WTC11 (cell line): ENCODE measurements around the gene STRADA. TPM values are rescaled to one million over a fixed set of nuclear protein-coding genes. Genes with fewer than 3 reads are reported as not detected.

ENCODE experiments used
- ATAC-seq: fragments of 200-7000 bp; cut with Tn5 transposase; 2 replicates; pipeline ENCODE4 v1.10.0; 2021; ENCODE audit warnings: mild to moderate bottlenecking, moderate library complexity
- CTCF ChIA-PET: fragments of 300-600 bp; sonication (Branson Sonifier 250); formaldehyde crosslinking; loops from one replicate; lab custom pipeline; 2021; ENCODE audit warnings: antibody characterized with exemption; lab: Charles Lee
- POLR2A ChIA-PET: fragments of 350-600 bp; sonication (Branson Sonifier 250); formaldehyde crosslinking; loops from one replicate; lab custom pipeline; 2021; ENCODE audit warnings: antibody characterized with exemption; lab: Charles Lee
- DNase-seq: peaks from one replicate; pipeline ENCODE4 v3.0.0; 2021; ENCODE audit warnings: low spot score
- H3K27ac Mint-ChIP-seq: 2 replicates; pipeline ENCODE4 v1.8.0; 2021; ENCODE audit warnings: mixed read lengths
- H3K27me3 Mint-ChIP-seq: 2 replicates; pipeline ENCODE4 v1.8.0; 2021; ENCODE audit warnings: low read depth, mild to moderate bottlenecking, moderate library complexity, mixed read lengths
- H3K36me3 Mint-ChIP-seq: 2 replicates; pipeline ENCODE4 v1.8.0; 2021; ENCODE audit warnings: mixed read lengths
- H3K4me1 Mint-ChIP-seq: 2 replicates; pipeline ENCODE4 v1.8.0; 2022; ENCODE audit warnings: mixed read lengths
- H3K4me3 Mint-ChIP-seq: 2 replicates; pipeline ENCODE4 v1.8.0; 2021; ENCODE audit warnings: mild to moderate bottlenecking, moderate library complexity, mixed read lengths
- H3K9me3 Mint-ChIP-seq: 2 replicates; pipeline ENCODE4 v1.8.0; 2021; ENCODE audit warnings: mixed read lengths
- ARID4B ChIP-seq: sonication (generic); formaldehyde crosslinking; IDR thresholded peaks from 2 replicates; pipeline ENCODE4 v1.8.0; 2023; ENCODE audit warnings: missing genetic modification reagents, mild to moderate bottlenecking, borderline replicate concordance
- ATF3 ChIP-seq: sonication (generic); formaldehyde crosslinking; conservative IDR thresholded peaks from 2 replicates; pipeline ENCODE4 v1.8.1; 2022; ENCODE audit warnings: mild to moderate bottlenecking, missing genetic modification reagents
- CBFB ChIP-seq: sonication (generic); formaldehyde crosslinking; IDR thresholded peaks from 2 replicates; pipeline ENCODE4 v1.8.1; 2022; ENCODE audit warnings: mild to moderate bottlenecking, low read depth, missing genetic modification reagents
- CDX4 ChIP-seq: fragments of 250-450 bp; sonication (Bioruptor Pico); IDR thresholded peaks from 2 replicates; pipeline ENCODE4 v1.9.0; 2021; ENCODE audit warnings: moderate library complexity, mild to moderate bottlenecking, inconsistent platforms, borderline replicate concordance
- FOXP1 ChIP-seq: sonication (generic); formaldehyde crosslinking; IDR thresholded peaks from 2 replicates; pipeline ENCODE4 v1.8.0; 2022; ENCODE audit warnings: missing genetic modification reagents, mild to moderate bottlenecking, moderate library complexity, borderline replicate concordance
- FOXP4 ChIP-seq: sonication (generic); formaldehyde crosslinking; IDR thresholded peaks from 2 replicates; pipeline ENCODE4 v1.8.0; 2022; ENCODE audit warnings: mild to moderate bottlenecking, missing genetic modification reagents
- GTF2I ChIP-seq: fragments of 250-450 bp; sonication (Bioruptor Pico); conservative IDR thresholded peaks from 2 replicates; pipeline ENCODE4 v1.4.0; 2021; ENCODE audit warnings: mild to moderate bottlenecking
- HMGXB4 ChIP-seq: sonication (generic); formaldehyde crosslinking; IDR thresholded peaks from 2 replicates; pipeline ENCODE4 v1.8.1; 2023; ENCODE audit warnings: mild to moderate bottlenecking, moderate library complexity, missing genetic modification reagents
- IRF1 ChIP-seq: sonication (generic); formaldehyde crosslinking; IDR thresholded peaks from 2 replicates; pipeline ENCODE4 v1.8.0; 2023; ENCODE audit warnings: missing genetic modification reagents
- JUN ChIP-seq: sonication (generic); formaldehyde crosslinking; IDR thresholded peaks from 2 replicates; pipeline ENCODE4 v1.8.0; 2023; ENCODE audit warnings: mild to moderate bottlenecking, missing genetic modification reagents
- MXD4 ChIP-seq: fragments of 250-450 bp; sonication (Bioruptor Pico); IDR thresholded peaks from 2 replicates; pipeline ENCODE4 v1.8.0; 2021; ENCODE audit warnings: mild to moderate bottlenecking, moderate library complexity, borderline replicate concordance
- NR2C2 ChIP-seq: sonication (generic); formaldehyde crosslinking; IDR thresholded peaks from 2 replicates; pipeline ENCODE4 v1.8.0; 2022; ENCODE audit warnings: mild to moderate bottlenecking, missing genetic modification reagents
- NR3C1 ChIP-seq: sonication (generic); formaldehyde crosslinking; conservative IDR thresholded peaks from 2 replicates; pipeline ENCODE4 v1.8.1; 2023; ENCODE audit warnings: low read depth, mild to moderate bottlenecking, missing genetic modification reagents
- RELA ChIP-seq: sonication (generic); formaldehyde crosslinking; IDR thresholded peaks from 2 replicates; pipeline ENCODE4 v1.8.1; 2022; ENCODE audit warnings: missing genetic modification reagents, mild to moderate bottlenecking, borderline replicate concordance
- SP1 ChIP-seq: sonication (generic); formaldehyde crosslinking; conservative IDR thresholded peaks from 2 replicates; pipeline ENCODE4 v1.8.1; 2022; ENCODE audit warnings: missing genetic modification reagents
- TEAD1 ChIP-seq: sonication (generic); formaldehyde crosslinking; IDR thresholded peaks from 2 replicates; pipeline ENCODE4 v1.8.0; 2022; ENCODE audit warnings: mild to moderate bottlenecking, missing genetic modification reagents
- ZBTB21 ChIP-seq: sonication (generic); formaldehyde crosslinking; IDR thresholded peaks from 2 replicates; pipeline ENCODE4 v1.8.1; 2023; ENCODE audit warnings: mild to moderate bottlenecking, missing genetic modification reagents, borderline replicate concordance
- ZNF138 ChIP-seq: sonication (generic); formaldehyde crosslinking; conservative IDR thresholded peaks from 2 replicates; pipeline ENCODE4 v1.8.1; 2022; ENCODE audit warnings: mild to moderate bottlenecking, moderate library complexity, missing genetic modification reagents
- ZNF396 ChIP-seq: fragments of 250-450 bp; sonication (Bioruptor Pico); IDR thresholded peaks from 2 replicates; pipeline ENCODE4 v1.8.0; 2021; ENCODE audit warnings: mild to moderate bottlenecking, moderate library complexity, borderline replicate concordance
- ZNF423 ChIP-seq: fragments of 250-450 bp; sonication (Bioruptor Pico); IDR thresholded peaks from 2 replicates; pipeline ENCODE4 v2.1.2; 2022; ENCODE audit warnings: mild to moderate bottlenecking, moderate library complexity
- ZNF425 ChIP-seq: fragments of 250-450 bp; sonication (Bioruptor Pico); conservative IDR thresholded peaks from 2 replicates; pipeline ENCODE4 v1.9.0; 2021; ENCODE audit warnings: mild to moderate bottlenecking
- total RNA-seq: library from RNA; stranded (reverse); gene quantifications from 3 replicates; pipeline ENCODE4 v1.2.3, GENCODE V29; 2021

The STRADA gene
- total RNA-seq, 1 experiment from 2014 or later: 36.6 TPM

- POLR2A ChIA-PET: interaction anchor here (0.5 to 2.2 kb wide), 5 partner anchors 13 to 221 kb away, joined by 3 to 8 read pairs (median 3); partner anchors contain the start of gene MAP3K3
- peak; percentile 62 for DNase-seq
- Mint-ChIP-seq H3K4me3 (peak overlapping the region; percentile 69), H3K27me3 (peaks cover 6% of the 10 kb centered on the region; the same call in 1 of the 2 replicates), H3K4me1 (peaks cover 55% of the 10 kb centered on the region), H3K36me3 (peaks cover 17% of the 10 kb centered on the region), H3K9me3 (no peaks in the 10 kb centered on the region), H3K27ac (no peak overlapping the region)
- peak; percentile 6 for ATAC-seq
- TF ChIP-seq ZNF425 (no peak), CBFB (CRISPR knock-in tag) (no peak), ZBTB21 (no peak), FOXP4 (CRISPR knock-in tag) (no peak), ARID4B (CRISPR knock-in tag) (0 out of 2 replicates have a peak, but pooled peaks have one; percentile 17), HMGXB4 (CRISPR knock-in tag) (no peak; the same call in 1 of the 2 replicates), SP1 (CRISPR knock-in tag) (0 out of 2 replicates have a peak, but pooled peaks have one; percentile 3), ZNF396 (CRISPR knock-in tag) (no peak), NR2C2 (CRISPR knock-in tag) (no peak), RELA (CRISPR knock-in tag) (no peak), ATF3 (no peak), CDX4 (CRISPR knock-in tag) (no peak), ZNF138 (CRISPR knock-in tag) (no peak), GTF2I (no peak), NR3C1 (CRISPR knock-in tag) (no peak), IRF1 (CRISPR knock-in tag) (no peak), JUN (CRISPR knock-in tag) (0 out of 2 replicates have a peak, but pooled peaks have one; percentile 16), TEAD1 (0 out of 2 replicates have a peak, but pooled peaks have one; percentile 25), FOXP1 (CRISPR knock-in tag) (no peak), ZNF423 (CRISPR knock-in tag) (peak; percentile 67), MXD4 (CRISPR knock-in tag) (no peak)
- CTCF ChIA-PET: interaction anchor here (0.6 to 2.3 kb wide), 22 partner anchors 9 to 273 kb away, joined by 3 to 23 read pairs (median 5); partner anchors contain the start of genes CCDC47, DDX42, KCNH6 and MAP3K3
These were observed 42.5 kb downstream of the STRADA start for GRCh38 chr17:63698886-63699637.
